GM21360 (cell line): ENCODE measurements around the gene COG5.
"Not testable (repeated sequence)": the region's sequence is repeated elsewhere in the genome, so short reads cannot be mapped to it uniquely, and the experiment has no call there.

Experiments
- ATAC-seq: cut with Tn5 transposase; IDR thresholded peaks from one replicate; pipeline ENCODE4 v1.9.1; 2021; ENCODE audit warnings: mild to moderate bottlenecking, moderate library complexity; ENCODE audit not compliant: unreplicated experiment

COG5 gene

GRCh38 chr7:107580716-107581383 lies 17.1 kb upstream of the COG5 start:
- no peak for ATAC-seq

DNA sequence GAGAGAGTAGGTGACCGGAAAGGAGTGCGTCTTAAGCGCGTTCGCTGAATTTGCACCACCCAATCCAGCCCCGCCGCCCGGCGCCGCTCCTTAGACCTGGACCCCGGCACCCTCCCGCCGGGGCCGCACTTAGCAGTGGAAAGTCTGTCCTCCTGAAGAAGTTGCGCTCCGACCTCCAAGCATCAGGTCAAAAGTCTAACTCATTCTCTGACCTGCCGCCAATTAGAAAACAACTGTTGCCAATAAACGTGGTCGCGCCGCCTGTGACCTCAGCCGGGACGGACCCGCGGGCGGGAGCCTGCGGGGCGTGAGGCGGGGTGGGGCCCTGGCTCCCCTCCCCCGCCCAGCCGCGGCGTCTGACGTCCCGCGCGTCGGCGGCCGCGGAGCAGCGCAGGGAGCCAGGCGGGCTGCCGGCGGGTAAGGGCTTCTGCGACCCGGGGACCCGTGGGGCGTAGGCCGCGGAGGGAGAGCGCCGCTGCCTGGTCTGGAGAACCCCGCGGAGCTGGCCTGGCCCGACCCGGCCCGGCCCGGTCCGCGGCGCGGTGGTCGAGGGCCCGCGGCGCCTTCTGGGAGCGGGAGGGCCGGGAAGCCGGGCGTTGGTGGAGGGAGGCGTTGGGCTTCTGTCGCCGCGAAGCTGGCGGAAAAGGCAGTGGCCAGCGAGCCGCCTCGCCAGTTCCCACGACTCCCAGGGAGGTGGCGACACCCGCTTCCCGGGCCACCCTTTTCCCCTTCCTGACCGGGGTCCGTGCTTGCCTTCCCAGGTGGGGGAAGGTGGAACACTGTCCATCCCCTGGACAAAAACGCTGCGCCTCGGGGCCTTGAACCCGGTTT lies 16.4 kb upstream of the COG5 start, which contains the start of gene BCAP29:
BCAP29 (plus strand) TSS at position 362 of the 831 bp plus-strand sequence. CDS start 527 bp downstream, outside the sequence.
- peak; percentile 91 for ATAC-seq

- no peak for ATAC-seq
Measured at GRCh38 chr7:107579554-107579884, 15.8 kb upstream of the COG5 start.

GRCh38 chr7:107573537-107573936 lies 9.8 kb upstream of the COG5 start:
- no peak for ATAC-seq

DNA sequence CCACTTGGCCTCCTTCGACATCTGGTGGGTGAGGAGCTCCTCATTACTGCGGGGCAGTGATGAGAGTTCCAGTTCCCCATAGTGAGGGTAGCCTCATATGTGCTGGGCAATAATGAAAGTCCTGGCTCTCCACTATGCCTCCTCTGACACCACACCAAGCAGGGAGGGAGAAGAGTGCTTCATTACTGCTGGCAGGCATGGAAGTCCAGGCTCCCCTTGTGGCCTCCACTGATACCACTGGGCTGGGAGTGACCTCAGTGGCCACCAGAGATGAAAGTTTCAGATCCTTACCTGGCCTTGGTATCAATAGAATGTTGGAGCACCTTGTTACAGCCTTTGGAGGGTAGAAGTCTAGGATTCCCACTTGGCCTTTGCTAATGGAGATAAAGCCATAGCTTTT lies 6.6 kb upstream of the COG5 start:
- no peak for ATAC-seq

- ATAC-seq: no peak
Measured at GRCh38 chr7:107564553-107565298, 1.0 kb upstream of the COG5 start.

- ATAC-seq: peak; percentile 38
Measured at GRCh38 chr7:107563081-107563774, 492 bp downstream of the COG5 start.

DNA sequence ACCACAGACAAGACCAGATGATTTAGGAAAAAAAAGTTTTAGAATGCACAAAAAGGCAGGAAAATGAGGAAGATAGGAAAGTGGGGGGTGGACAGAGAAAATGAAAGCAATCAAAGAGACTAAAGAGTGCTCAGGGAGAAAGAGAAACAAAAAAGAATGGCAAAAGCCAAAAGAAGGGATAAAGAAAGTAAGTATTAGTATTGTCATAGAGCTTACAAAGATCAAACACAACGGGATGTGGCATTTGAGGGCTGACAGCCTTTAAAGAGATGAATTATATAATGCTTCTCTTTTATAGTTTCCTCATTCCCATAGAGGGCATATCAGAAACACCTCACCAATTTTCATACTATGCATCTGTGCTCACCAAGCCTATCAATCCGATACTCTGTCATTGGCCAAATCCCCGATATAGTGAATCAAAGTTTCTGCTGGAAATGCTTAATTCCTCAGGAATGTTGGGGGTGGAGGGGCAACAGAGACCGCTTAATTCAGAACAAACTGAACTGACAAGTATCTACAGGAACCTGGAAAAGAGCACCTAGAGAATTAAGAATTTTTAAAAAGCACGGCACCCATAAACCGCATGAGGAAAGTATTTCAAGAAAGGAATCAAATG lies 2.7 kb downstream of the COG5 start:
- ATAC-seq: no peak

DNA sequence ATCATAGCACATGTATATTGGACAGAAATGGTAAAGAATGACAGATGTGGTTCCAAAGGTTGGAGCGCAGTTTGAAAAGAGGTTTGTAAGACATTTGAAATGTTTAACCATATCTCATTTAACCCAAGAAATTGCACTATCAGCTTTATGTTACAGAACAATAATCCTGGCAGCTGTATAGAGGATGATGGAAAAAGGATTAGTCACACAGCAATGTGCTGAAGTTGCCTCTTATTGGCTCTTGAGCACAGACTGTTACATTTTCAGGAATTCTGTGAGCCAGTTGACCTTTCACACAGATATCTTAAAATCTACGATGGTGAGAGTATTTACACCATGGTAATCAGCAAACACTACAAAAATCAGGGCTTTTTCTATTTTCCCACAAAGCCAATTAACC lies 3.9 kb downstream of the COG5 start:
- ATAC-seq: no peak

- no peak for ATAC-seq
Measured at GRCh38 chr7:107555893-107556292, 7.8 kb downstream of the COG5 start.

- no peak for ATAC-seq
Measured at GRCh38 chr7:107551936-107552335, 11.8 kb downstream of the COG5 start.

DNA sequence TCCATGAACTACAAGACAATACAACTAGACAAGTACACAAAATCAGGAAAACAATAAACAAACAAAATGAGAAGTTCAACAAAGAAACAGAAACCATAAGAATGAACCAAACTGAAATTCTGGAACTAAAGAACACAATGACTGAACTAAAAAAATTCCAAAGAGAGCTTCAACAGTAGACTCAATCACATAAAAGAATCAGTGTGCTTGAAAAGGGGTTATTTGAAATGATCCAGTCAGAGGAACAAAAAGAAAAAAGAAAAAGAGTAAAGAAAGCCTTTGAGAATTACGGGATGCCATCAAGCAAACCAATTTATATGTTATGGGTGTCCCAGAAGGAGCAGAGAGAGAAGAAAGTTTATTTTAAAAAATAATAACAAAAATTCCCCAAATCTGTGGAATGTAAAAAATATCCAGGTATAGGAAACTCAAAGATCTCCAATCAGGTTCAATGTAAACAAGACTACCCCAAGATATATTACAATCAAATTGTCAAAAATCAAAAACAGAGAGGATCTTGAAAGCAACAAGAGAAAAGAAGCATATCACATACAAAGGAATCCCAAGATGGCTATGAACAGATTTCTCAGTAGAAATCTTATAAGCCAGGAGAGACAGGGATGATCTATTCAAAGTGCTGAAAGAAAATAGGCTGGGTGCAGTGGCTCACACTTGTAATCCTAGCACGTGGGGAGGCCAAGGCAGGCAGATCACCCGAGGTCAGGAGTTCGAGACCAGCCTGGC lies 18.7 kb downstream of the COG5 start:
- no peak for ATAC-seq

GRCh38 chr7:107543338-107543993 lies 20.3 kb downstream of the COG5 start:
- no peak for ATAC-seq

DNA sequence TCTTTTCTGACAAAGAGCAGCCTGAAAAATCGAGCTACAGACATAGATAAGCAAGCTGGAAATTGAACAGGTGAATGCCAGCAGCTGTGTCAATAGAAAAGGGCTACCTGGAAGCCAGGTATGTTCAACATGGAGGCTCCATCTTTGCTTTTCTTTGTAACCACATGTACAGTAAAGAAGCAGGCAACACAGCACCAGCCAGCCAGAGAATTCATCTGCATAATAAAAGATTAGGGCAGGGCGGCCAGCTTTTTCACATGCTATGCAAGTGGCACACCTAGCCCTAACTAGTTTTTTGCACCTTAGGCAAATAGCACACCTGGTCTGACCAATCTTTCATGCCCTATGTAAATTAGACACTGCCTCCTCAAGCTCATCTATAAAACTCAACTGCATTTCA lies 25.7 kb downstream of the COG5 start:
- ATAC-seq: no peak

GRCh38 chr7:107537228-107537627 lies 26.5 kb downstream of the COG5 start:
- not testable (repeated sequence) for ATAC-seq

GRCh38 chr7:107534139-107534538 lies 29.6 kb downstream of the COG5 start:
- no peak for ATAC-seq

GRCh38 chr7:107530751-107531150 lies 33.0 kb downstream of the COG5 start:
- ATAC-seq: no peak

GRCh38 chr7:107528461-107528860 lies 35.3 kb downstream of the COG5 start:
- no peak for ATAC-seq

GRCh38 chr7:107527196-107527595 lies 36.5 kb downstream of the COG5 start:
- ATAC-seq: no peak
